ENCODE results near the gene FAM117B.

DNA sequence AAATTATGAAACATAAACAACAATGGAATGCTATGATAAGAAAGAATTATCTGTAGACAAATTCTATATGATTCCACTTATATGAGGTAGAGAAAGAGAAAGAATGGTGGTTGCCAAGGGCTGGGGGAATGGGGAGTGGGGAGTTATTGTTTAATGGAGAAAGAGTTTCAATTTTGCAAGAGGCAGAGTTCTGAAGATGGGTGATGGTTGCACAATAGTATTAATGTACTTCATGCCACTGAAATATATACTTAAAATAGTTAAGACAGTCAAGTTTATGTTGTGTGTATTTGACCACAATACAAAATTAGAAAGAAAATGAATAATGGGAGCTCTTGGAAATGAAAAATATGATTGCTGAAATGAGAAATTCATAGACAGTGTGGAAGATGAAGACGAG, 22.6 kb upstream of the FAM117B start:
- TF ChIP-seq POLR2AphosphoS5 (IDR thresholded peaks at IDR 0.05; ENCODE audit: borderline replicate concordance, low read depth, low read length) = no peak
- no peak for TF ChIP-seq EZH2 (IDR thresholded peaks at IDR 0.05)

Measured in SK-N-MC (cell line).